Stimulated activated memory B cell treated with anti-CD40 and anti-IgM and Interleukin-4, amounts not matched to agents 10 μg/mL and 1 μg/mL and 100 μg/mL, for 72 hours (primary cell): ENCODE data around the gene KRTAP2-3.

Source experiments
- ATAC-seq: fragments of 150-1000 bp; cut with Tn5 transposase; 2 replicates; pipeline ENCODE4 v1.10.0; 2021
- H3K27ac Mint-ChIP-seq: one replicate; pipeline ENCODE4 v1.8.0; 2022; ENCODE audit warnings: mild to moderate bottlenecking, mixed read lengths
- H3K27me3 Mint-ChIP-seq: one replicate; pipeline ENCODE4 v1.8.0; 2022; ENCODE audit warnings: mixed read lengths
- H3K36me3 Mint-ChIP-seq: one replicate; pipeline ENCODE4 v1.8.0; 2022; ENCODE audit warnings: mixed read lengths
- H3K4me1 Mint-ChIP-seq: one replicate; pipeline ENCODE4 v1.8.0; 2022; ENCODE audit warnings: mixed read lengths
- H3K4me3 Mint-ChIP-seq: one replicate; pipeline ENCODE4 v1.8.0; 2022; ENCODE audit warnings: mild to moderate bottlenecking, moderate library complexity, mixed read lengths
- H3K9me3 Mint-ChIP-seq: one replicate; pipeline ENCODE4 v1.8.0; 2022; ENCODE audit warnings: mixed read lengths

KRTAP2-3 gene

DNA sequence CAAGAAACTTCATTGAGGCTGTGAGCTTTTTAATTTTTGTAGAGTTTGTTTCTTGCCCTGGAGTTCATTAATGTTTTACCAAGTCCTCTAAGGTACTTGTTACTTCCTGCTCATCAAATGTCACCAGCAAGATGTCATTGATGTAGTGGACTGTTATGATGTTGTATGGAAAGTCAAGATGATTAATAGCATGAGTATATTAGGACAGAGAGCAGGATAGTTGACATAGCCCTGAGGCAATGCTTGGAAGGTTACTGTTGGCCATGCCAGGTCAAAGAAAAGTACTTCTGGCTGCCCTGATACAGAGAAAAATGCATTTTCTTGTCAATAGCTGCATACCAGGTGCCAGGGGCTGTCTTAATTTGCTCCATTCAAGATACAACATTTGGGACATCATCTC lies 39.6 kb downstream of the KRTAP2-3 start:
- ATAC-seq = no peak
- no peaks in the 10 kb centered on the region for H3K36me3 Mint-ChIP-seq
- H3K27me3 Mint-ChIP-seq = peaks cover 8% of the 10 kb centered on the region
- H3K27ac Mint-ChIP-seq = no peak overlapping the region
- peaks cover 5% of the 10 kb centered on the region for H3K9me3 Mint-ChIP-seq
- H3K4me1 Mint-ChIP-seq = no peaks in the 10 kb centered on the region
- H3K4me3 Mint-ChIP-seq = no peak overlapping the region

DNA sequence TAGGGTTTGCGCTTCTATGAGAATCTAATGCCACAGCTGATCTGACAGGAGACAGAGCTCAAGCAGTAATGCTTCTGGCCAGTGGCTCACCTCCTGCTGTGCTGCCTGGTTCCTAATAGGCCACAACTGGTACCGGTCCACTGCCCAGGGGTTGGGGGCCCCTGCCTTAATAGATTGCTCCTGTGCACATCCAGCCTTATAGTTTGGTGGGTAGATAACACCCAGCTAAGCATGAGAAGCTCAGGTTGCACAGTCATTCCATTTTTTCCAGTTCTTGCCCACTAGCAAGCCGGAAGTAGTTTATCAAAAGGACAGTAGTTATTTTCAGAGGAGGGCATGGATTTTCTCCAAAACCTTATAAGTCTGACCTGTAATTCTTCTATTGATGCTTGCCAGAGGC lies 40.5 kb downstream of the KRTAP2-3 start:
- Mint-ChIP-seq H3K36me3 (no peaks in the 10 kb centered on the region), H3K4me1 (no peaks in the 10 kb centered on the region), H3K4me3 (no peak overlapping the region), H3K9me3 (peaks cover 5% of the 10 kb centered on the region), H3K27me3 (no peaks in the 10 kb centered on the region), H3K27ac (no peak overlapping the region)
- no peak for ATAC-seq

GRCh38 chr17:41018541-41018940 lies 41.4 kb downstream of the KRTAP2-3 start:
- no peaks in the 10 kb centered on the region for H3K27me3 Mint-ChIP-seq
- H3K36me3 Mint-ChIP-seq = no peaks in the 10 kb centered on the region
- no peak overlapping the region for H3K4me3 Mint-ChIP-seq
- no peak for ATAC-seq
- H3K27ac Mint-ChIP-seq = no peak overlapping the region
- H3K4me1 Mint-ChIP-seq = no peaks in the 10 kb centered on the region
- H3K9me3 Mint-ChIP-seq = peaks cover 5% of the 10 kb centered on the region

DNA sequence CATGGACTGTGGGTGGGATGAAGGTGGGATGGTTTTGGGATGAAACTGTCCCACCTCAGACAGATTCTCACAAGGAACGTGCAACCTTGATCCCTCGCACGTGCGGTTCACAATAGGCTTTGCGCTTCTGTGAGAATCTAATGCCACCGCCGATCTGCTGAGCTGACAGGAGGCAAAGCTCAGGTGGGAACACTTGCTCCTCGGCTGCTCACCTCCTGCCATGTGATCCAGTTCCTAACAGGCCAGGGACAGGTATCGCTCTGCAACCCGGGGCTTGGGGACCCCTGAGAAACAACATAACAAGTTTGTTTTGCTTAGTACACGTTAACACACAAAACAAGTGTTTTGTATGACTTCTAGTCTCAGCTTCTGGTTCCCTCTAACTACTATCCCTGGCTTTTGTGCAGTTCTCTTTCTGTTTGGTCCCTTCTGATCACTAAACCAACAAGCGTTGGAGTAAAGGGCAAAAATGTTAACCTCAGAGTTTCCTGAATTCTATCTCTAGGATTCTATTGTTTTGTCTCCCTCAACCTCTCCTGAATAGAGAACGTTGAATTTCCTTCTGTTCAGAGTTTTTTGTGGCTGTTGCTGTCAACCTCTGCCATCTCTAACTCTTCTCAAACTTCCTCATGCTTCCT lies 43.2 kb downstream of the KRTAP2-3 start:
- Mint-ChIP-seq H3K36me3 (no peaks in the 10 kb centered on the region), H3K4me3 (no peak overlapping the region), H3K27me3 (no peaks in the 10 kb centered on the region), H3K27ac (no peak overlapping the region), H3K9me3 (peaks cover 5% of the 10 kb centered on the region), H3K4me1 (no peaks in the 10 kb centered on the region)
- no peak for ATAC-seq

DNA sequence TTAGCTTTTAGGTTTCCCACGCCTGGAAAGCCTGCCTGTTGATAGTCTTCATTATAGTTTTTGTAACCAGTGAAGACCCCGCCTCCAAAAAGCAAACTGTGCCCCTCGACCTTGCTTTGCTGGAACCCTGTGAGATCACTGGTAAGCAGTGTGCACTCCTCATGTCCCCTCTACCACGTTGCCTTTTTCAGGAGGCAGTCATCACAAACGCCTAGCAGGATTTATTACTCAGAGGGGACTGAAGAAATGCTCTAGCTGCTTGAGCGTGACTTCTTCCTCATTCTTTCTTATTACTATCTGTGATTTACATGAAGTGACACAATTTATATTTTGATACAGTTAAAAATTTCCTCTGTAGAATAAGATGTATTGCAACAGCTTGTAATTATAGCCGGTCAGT lies 44.5 kb downstream of the KRTAP2-3 start:
- no peaks in the 10 kb centered on the region for H3K4me1 Mint-ChIP-seq
- H3K36me3 Mint-ChIP-seq = no peaks in the 10 kb centered on the region
- H3K4me3 Mint-ChIP-seq = no peak overlapping the region
- no peaks in the 10 kb centered on the region for H3K9me3 Mint-ChIP-seq
- no peaks in the 10 kb centered on the region for H3K27me3 Mint-ChIP-seq
- no peak for ATAC-seq
- H3K27ac Mint-ChIP-seq = no peak overlapping the region

DNA sequence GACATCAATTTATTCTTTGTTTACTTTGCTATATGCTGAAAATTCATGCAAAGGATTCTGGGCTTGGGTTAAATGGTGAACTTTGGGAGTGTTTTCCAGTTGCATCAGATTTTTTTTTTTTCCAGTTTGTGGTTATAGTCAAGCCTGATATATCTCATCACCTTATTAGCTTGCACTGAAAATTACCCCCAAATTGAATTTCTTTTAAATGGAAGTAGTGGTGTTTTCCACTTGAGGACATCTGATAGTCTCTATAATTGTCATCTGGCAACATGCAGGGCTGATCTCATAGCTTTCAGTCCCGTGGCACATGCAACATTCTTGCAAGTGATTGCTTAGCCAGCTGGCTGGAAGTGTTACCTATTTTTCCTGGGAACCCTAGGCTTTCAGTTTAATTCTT lies 46.3 kb downstream of the KRTAP2-3 start:
- H3K4me3 Mint-ChIP-seq = no peak overlapping the region
- H3K27me3 Mint-ChIP-seq = no peaks in the 10 kb centered on the region
- no peaks in the 10 kb centered on the region for H3K36me3 Mint-ChIP-seq
- no peaks in the 10 kb centered on the region for H3K9me3 Mint-ChIP-seq
- ATAC-seq = no peak
- no peaks in the 10 kb centered on the region for H3K4me1 Mint-ChIP-seq
- H3K27ac Mint-ChIP-seq = no peak overlapping the region

GRCh38 chr17:41013181-41013580 lies 46.7 kb downstream of the KRTAP2-3 start:
- ATAC-seq = no peak
- H3K9me3 Mint-ChIP-seq = no peaks in the 10 kb centered on the region
- H3K36me3 Mint-ChIP-seq = no peaks in the 10 kb centered on the region
- H3K4me3 Mint-ChIP-seq = no peak overlapping the region
- no peaks in the 10 kb centered on the region for H3K4me1 Mint-ChIP-seq
- H3K27ac Mint-ChIP-seq = no peak overlapping the region
- no peaks in the 10 kb centered on the region for H3K27me3 Mint-ChIP-seq

DNA sequence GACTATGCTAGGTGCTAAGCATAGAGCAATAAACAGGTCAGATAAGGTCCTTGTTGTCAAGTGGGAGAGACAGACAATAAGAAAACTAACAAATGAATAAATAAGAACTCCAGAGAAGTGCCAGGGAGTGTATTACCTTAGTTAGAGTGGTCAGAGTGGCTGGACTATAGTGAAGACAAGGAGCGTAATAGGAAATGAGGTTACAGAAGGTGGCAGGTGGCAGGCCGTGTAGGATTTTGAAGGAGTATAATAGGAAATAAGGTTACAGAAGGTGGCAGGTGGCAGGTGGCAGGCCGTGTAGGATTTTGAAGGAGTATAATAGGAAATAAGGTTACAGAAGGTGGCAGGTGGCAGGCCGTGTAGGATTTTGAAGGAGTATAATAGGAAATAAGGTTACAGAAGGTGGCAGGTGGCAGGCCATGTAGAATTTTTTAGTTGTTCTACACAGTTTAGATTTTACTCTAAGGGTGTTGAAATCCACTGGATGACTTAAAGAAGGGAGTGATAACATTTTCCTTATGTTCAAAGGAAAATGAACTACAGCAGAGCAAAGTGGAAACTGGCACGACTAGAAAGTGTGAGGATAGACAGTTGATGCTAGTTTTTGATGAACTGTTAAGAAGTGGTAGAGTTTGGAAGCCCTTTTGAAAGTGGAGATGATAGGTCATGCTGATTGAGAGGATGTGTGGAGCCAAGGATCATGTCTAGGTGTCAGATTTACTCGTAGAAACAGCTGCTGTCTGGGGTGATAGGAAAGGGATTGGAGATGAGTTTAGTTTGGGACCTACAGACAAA lies 47.4 kb downstream of the KRTAP2-3 start:
- Mint-ChIP-seq H3K9me3 (no peaks in the 10 kb centered on the region), H3K27me3 (no peaks in the 10 kb centered on the region), H3K4me1 (no peaks in the 10 kb centered on the region), H3K27ac (no peak overlapping the region), H3K4me3 (no peak overlapping the region), H3K36me3 (no peaks in the 10 kb centered on the region)
- no peak for ATAC-seq

DNA sequence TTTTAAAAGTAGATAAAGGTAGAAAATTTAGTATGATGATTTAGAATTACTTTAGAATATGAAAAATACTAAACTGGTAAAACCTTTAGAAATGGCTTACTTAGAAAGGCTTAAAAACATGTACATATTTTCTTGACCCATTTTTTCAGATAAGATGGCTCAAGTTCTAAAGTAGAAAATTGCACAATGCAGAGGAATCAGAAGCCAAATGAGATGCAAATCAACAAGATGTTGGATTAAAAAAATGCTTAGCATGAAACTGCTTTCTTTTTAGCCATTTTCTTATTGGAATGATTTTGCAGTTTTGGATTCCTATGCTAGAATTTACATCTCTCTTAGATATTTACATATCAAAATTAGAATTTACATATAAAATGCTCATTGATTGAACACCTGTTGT lies 49.5 kb downstream of the KRTAP2-3 start:
- Mint-ChIP-seq H3K9me3 (no peaks in the 10 kb centered on the region), H3K4me3 (no peak overlapping the region), H3K27me3 (no peaks in the 10 kb centered on the region), H3K36me3 (no peaks in the 10 kb centered on the region), H3K27ac (no peak overlapping the region), H3K4me1 (no peaks in the 10 kb centered on the region)
- no peak for ATAC-seq

DNA sequence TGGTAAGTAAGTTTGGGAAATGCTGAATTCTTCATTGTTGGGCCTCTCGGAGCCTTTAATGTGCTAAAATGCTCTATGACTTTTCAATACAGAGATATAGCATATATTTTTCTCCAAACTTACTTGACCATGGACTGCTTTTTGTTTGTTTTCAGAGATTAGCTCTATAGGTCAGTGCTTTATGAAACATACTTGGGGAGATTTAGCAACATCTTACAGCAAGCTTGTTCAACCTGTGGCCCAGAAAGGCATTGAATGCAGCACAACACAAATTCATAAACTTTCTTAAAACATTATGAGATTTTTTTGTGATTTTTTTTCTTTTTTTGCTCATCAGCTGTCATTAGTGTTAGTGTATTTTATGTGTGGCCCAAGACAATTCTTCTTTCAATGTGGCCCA lies 50.0 kb downstream of the KRTAP2-3 start:
- ATAC-seq = no peak
- Mint-ChIP-seq H3K27ac (no peak overlapping the region), H3K4me1 (no peaks in the 10 kb centered on the region), H3K9me3 (no peaks in the 10 kb centered on the region), H3K27me3 (no peaks in the 10 kb centered on the region), H3K36me3 (no peaks in the 10 kb centered on the region), H3K4me3 (no peak overlapping the region)

- Mint-ChIP-seq H3K36me3 (no peaks in the 10 kb centered on the region), H3K27ac (no peak overlapping the region), H3K27me3 (no peaks in the 10 kb centered on the region), H3K4me1 (no peaks in the 10 kb centered on the region), H3K9me3 (no peaks in the 10 kb centered on the region), H3K4me3 (no peak overlapping the region)
- no peak for ATAC-seq
These were observed 50.6 kb downstream of the KRTAP2-3 start for GRCh38 chr17:41009301-41009760.
